Measurements from ENCODE around the gene IFNG-AS1.

IFNG-AS1 gene

GRCh38 chr12:67981287-67982162 is 7.7 kb upstream of the IFNG-AS1 start:
- no peak for DNase-seq
- Histone ChIP-seq H3K27me3 (ENCODE audit: insufficient read depth, low read depth, severe bottlenecking) (no peaks in the 10 kb centered on the region), H3K4me3 (ENCODE audit: low read depth, low read length) (no peak overlapping the region), H3K36me3 (no peaks in the 10 kb centered on the region), H3K27ac (no peak overlapping the region), H3K9me3 (ENCODE audit: severe bottlenecking) (no peaks in the 10 kb centered on the region)
- TF ChIP-seq, protein P1, sequence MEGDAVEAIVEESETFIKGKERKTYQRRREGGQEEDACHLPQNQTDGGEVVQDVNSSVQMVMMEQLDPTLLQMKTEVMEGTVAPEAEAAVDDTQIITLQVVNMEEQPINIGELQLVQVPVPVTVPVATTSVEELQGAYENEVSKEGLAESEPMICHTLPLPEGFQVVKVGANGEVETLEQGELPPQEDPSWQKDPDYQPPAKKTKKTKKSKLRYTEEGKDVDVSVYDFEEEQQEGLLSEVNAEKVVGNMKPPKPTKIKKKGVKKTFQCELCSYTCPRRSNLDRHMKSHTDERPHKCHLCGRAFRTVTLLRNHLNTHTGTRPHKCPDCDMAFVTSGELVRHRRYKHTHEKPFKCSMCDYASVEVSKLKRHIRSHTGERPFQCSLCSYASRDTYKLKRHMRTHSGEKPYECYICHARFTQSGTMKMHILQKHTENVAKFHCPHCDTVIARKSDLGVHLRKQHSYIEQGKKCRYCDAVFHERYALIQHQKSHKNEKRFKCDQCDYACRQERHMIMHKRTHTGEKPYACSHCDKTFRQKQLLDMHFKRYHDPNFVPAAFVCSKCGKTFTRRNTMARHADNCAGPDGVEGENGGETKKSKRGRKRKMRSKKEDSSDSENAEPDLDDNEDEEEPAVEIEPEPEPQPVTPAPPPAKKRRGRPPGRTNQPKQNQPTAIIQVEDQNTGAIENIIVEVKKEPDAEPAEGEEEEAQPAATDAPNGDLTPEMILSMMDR (IDR thresholded peaks at IDR 0.05; ENCODE audit: low read depth, low read length) = no peak

DNA sequence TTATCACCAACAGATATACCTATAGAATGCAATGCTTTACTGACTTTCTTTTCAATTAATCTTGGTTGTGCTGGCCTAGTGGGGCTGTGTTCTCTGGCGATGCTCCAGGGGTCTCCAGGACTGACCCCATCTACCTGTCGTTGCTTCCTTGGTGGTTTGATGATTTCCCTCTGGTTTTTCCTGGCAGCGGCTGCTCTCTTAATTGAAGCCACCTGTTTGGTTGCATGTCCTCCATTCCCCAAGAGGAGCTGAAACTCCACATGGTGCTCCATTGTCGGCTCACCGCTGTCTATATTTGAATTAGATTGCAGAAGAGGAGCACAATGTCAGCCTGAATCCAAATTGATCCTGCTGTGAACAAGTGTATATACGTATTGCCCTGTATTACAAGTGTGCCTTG is 7.1 kb upstream of the IFNG-AS1 start:
- Histone ChIP-seq H3K9me3 (ENCODE audit: severe bottlenecking) (no peaks in the 10 kb centered on the region), H3K27me3 (ENCODE audit: insufficient read depth, low read depth, severe bottlenecking) (no peaks in the 10 kb centered on the region), H3K27ac (no peak overlapping the region), H3K4me3 (ENCODE audit: low read depth, low read length) (no peak overlapping the region), H3K36me3 (no peaks in the 10 kb centered on the region)
- TF ChIP-seq, protein P1 (IDR thresholded peaks at IDR 0.05; ENCODE audit: low read depth, low read length) = no peak
- no peak for DNase-seq

- no peak for DNase-seq
- H3K27me3 ChIP-seq (ENCODE audit: insufficient read depth, low read depth, severe bottlenecking) = no peaks in the 10 kb centered on the region
- no peaks in the 10 kb centered on the region for H3K9me3 ChIP-seq (ENCODE audit: severe bottlenecking)
- no peak overlapping the region for H3K4me3 ChIP-seq (ENCODE audit: low read depth, low read length)
- H3K36me3 ChIP-seq = no peaks in the 10 kb centered on the region
- no peak overlapping the region for H3K27ac ChIP-seq
- TF ChIP-seq, protein P1 (IDR thresholded peaks at IDR 0.05; ENCODE audit: low read depth, low read length) = no peak
Measured at GRCh38 chr12:67986632-67987031, 2.6 kb upstream of the IFNG-AS1 start.

DNA sequence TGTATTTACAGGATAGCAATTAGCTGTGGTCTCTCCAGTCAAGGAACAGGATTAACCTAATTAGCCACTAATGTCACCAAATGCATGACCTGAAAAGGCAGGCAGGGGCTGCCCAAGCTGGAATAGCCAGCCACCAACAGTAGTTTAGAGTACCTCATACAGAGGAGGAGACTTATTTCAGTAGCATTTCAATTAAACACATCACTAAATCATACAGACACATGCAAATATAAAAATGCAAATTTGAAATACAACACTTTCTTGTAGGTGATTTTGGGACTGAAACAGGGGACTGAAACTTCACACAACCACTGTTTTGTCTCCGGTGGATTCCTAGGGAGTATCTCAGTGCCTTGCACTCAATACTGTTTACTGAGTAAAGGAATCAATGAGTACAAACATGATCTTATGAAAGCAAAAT is 636 bp upstream of the IFNG-AS1 start:
- TF ChIP-seq, protein P1 (IDR thresholded peaks at IDR 0.05; ENCODE audit: low read depth, low read length) = no peak
- H3K4me3 ChIP-seq (ENCODE audit: low read depth, low read length) = no peak overlapping the region
- H3K27ac ChIP-seq = no peak overlapping the region
- no peaks in the 10 kb centered on the region for H3K36me3 ChIP-seq
- H3K27me3 ChIP-seq (ENCODE audit: insufficient read depth, low read depth, severe bottlenecking) = no peaks in the 10 kb centered on the region
- DNase-seq = no peak
- no peaks in the 10 kb centered on the region for H3K9me3 ChIP-seq (ENCODE audit: severe bottlenecking)

- H3K9me3 ChIP-seq (ENCODE audit: severe bottlenecking) = no peaks in the 10 kb centered on the region
- no peaks in the 10 kb centered on the region for H3K27me3 ChIP-seq (ENCODE audit: insufficient read depth, low read depth, severe bottlenecking)
- no peaks in the 10 kb centered on the region for H3K36me3 ChIP-seq
- no peak for DNase-seq
- TF ChIP-seq, protein P1 (IDR thresholded peaks at IDR 0.05; ENCODE audit: low read depth, low read length) = no peak
- no peak overlapping the region for H3K4me3 ChIP-seq (ENCODE audit: low read depth, low read length)
- no peak overlapping the region for H3K27ac ChIP-seq
Measured at GRCh38 chr12:67991158-67991557, 1.9 kb downstream of the IFNG-AS1 start.
